ENCODE data around the gene TRMT11.
"Not testable (repeated sequence)": the region's sequence is repeated elsewhere in the genome, so short reads cannot be mapped to it uniquely, and the experiment has no call there.

TRMT11 gene

DNA sequence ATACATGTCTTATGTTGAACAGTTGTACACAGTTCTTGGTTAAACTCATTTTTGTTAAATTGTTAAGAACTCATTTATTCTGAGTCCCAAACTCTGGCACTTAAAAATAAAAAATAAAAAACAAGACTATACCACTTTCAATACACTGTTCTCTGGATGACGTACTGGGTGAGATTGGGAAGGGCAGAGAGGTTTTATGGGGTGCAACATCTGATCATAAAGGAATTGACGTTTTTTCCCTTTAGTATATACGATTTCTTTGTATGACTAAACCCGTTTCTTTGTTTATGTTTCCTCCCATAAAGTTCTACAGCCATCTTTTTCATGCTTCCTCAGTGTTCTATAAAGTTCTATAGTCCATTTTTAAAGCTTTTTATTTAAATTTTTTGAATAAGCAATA lies 69.1 kb downstream of the TRMT11 start:
- H3K4me3 ChIP-seq (ENCODE audit: insufficient read depth, low read length, poor library complexity, severe bottlenecking) = no peak overlapping the region
- no peaks in the 10 kb centered on the region for H4K20me1 ChIP-seq (ENCODE audit: low read depth, low read length)
- H3K9me2 ChIP-seq (replicated peaks; ENCODE audit: insufficient read depth, low read length) = no peaks in the 10 kb centered on the region
- no peak overlapping the region for H3K9ac ChIP-seq (ENCODE audit: low read length)
- H3K36me3 ChIP-seq (ENCODE audit: low read length) = no peaks in the 10 kb centered on the region
- H3K4me2 ChIP-seq (ENCODE audit: low read depth, low read length, poor library complexity, severe bottlenecking) = no peak overlapping the region
- H3K9me3 ChIP-seq (ENCODE audit: insufficient read depth, low read length) = no peaks in the 10 kb centered on the region
- TF ChIP-seq, protein P1, sequence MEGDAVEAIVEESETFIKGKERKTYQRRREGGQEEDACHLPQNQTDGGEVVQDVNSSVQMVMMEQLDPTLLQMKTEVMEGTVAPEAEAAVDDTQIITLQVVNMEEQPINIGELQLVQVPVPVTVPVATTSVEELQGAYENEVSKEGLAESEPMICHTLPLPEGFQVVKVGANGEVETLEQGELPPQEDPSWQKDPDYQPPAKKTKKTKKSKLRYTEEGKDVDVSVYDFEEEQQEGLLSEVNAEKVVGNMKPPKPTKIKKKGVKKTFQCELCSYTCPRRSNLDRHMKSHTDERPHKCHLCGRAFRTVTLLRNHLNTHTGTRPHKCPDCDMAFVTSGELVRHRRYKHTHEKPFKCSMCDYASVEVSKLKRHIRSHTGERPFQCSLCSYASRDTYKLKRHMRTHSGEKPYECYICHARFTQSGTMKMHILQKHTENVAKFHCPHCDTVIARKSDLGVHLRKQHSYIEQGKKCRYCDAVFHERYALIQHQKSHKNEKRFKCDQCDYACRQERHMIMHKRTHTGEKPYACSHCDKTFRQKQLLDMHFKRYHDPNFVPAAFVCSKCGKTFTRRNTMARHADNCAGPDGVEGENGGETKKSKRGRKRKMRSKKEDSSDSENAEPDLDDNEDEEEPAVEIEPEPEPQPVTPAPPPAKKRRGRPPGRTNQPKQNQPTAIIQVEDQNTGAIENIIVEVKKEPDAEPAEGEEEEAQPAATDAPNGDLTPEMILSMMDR (IDR thresholded peaks at IDR 0.05; ENCODE audit: insufficient read depth, low read length, poor library complexity, severe bottlenecking) = no peak
- no peak for TF ChIP-seq EZH2phosphoT487 (conservative IDR thresholded peaks at IDR 0.05; ENCODE audit: low read length)
- H3F3A ChIP-seq (ENCODE audit: insufficient read depth) = no peaks in the 10 kb centered on the region
- no peaks in the 10 kb centered on the region for H3K27me3 ChIP-seq (ENCODE audit: low read length)
- no peak overlapping the region for H2AFZ ChIP-seq (ENCODE audit: low read depth, low read length, severe bottlenecking)
- no peaks in the 10 kb centered on the region for H3K79me2 ChIP-seq (ENCODE audit: insufficient read depth, low read length)
- no peak overlapping the region for H3K27ac ChIP-seq (ENCODE audit: low read depth, low read length)

DNA sequence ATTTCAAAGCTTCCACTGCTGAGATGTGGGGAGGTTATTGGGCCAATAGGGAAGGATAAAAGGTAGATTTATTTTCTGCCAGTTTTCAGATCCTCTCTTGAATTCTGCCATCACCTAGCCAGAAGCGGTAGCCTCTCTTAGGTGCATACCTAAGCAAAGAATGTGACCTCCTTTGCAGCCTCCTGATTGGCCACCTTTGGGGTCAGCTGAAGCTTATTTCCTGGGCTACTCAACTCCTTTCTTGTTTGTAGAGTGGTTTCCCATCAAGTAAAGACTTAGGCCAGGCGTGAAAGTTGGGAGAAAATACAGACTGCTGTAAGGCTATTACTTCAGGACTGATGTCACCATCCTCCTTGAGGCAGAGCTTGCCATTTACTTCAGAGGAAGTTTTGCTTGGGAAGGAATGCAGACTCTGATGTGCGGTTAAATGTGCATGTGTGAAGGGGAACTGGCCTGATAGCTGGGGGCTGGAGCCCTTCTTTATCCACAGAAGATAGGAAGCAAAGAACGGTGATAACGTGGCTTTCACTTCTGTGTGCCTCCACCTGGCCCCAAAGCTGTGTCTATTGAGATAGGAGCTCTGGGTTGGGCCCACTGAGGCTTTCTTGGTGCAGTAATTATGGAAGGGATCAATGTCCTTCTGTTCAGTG lies 70.1 kb downstream of the TRMT11 start:
- no peak overlapping the region for H3K4me2 ChIP-seq (ENCODE audit: low read depth, low read length, poor library complexity, severe bottlenecking)
- TF ChIP-seq EZH2phosphoT487 (conservative IDR thresholded peaks at IDR 0.05; ENCODE audit: low read length) = no peak
- TF ChIP-seq, protein P1 (IDR thresholded peaks at IDR 0.05; ENCODE audit: insufficient read depth, low read length, poor library complexity, severe bottlenecking) = no peak
- no peak overlapping the region for H3K9ac ChIP-seq (ENCODE audit: low read length)
- no peak overlapping the region for H2AFZ ChIP-seq (ENCODE audit: low read depth, low read length, severe bottlenecking)
- no peaks in the 10 kb centered on the region for H3K36me3 ChIP-seq (ENCODE audit: low read length)
- H3K4me3 ChIP-seq (ENCODE audit: insufficient read depth, low read length, poor library complexity, severe bottlenecking) = no peak overlapping the region
- no peaks in the 10 kb centered on the region for H3K79me2 ChIP-seq (ENCODE audit: insufficient read depth, low read length)
- H3K9me3 ChIP-seq (ENCODE audit: insufficient read depth, low read length) = no peaks in the 10 kb centered on the region
- H3F3A ChIP-seq (ENCODE audit: insufficient read depth) = no peaks in the 10 kb centered on the region
- H4K20me1 ChIP-seq (ENCODE audit: low read depth, low read length) = no peaks in the 10 kb centered on the region
- H3K9me2 ChIP-seq (replicated peaks; ENCODE audit: insufficient read depth, low read length) = no peaks in the 10 kb centered on the region
- no peak overlapping the region for H3K27ac ChIP-seq (ENCODE audit: low read depth, low read length)
- H3K27me3 ChIP-seq (ENCODE audit: low read length) = no peaks in the 10 kb centered on the region

DNA sequence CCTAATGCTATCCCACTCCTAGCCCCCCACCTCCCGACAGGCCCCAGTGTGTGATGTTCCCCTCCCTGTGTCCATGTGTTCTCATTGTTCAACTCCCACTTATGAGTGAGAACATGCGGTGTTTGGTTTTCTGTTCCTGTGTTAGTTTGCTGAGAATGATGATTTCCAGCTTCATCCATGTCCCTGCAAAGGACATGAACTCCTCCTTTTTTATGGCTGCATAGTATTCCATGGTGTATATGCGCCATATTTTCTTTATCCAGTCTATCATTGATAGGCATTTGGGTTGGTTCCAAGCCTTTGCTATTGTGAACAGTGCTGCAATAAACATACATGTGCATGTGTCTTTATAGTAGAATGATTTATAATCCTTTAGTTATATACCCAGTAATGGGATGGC lies 71.7 kb downstream of the TRMT11 start:
- H2AFZ ChIP-seq (ENCODE audit: low read depth, low read length, severe bottlenecking); H3K9me2 ChIP-seq (replicated peaks; ENCODE audit: insufficient read depth, low read length); H4K20me1 ChIP-seq (ENCODE audit: low read depth, low read length); H3K4me3 ChIP-seq (ENCODE audit: insufficient read depth, low read length, poor library complexity, severe bottlenecking); H3K27me3 ChIP-seq (ENCODE audit: low read length); H3K4me2 ChIP-seq (ENCODE audit: low read depth, low read length, poor library complexity, severe bottlenecking); H3K9me3 ChIP-seq (ENCODE audit: insufficient read depth, low read length); H3K9ac ChIP-seq (ENCODE audit: low read length); H3K36me3 ChIP-seq (ENCODE audit: low read length); H3K79me2 ChIP-seq (ENCODE audit: insufficient read depth, low read length); H3K27ac ChIP-seq (ENCODE audit: low read depth, low read length); H3F3A ChIP-seq (ENCODE audit: insufficient read depth): not testable (repeated sequence)

DNA sequence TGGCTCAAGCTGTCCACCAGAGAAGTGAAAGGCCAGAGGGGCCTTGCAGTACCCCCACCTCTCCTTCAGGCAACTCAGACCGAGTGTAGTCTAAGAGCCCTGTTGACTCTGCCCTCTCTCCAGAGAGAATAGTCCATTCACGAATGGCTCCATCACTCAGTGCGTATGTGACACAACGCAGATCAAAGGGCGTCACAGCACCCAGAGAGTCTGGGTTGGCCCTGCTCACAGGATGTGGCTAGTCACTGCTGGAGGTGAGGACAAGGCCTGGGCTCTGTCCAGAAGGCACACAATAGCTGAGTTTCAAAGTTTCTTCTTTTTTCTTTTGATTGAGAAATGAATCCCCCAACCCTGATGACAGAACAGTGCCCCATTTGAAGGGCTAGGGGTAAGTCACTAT lies 74.1 kb downstream of the TRMT11 start:
- Histone ChIP-seq H3K36me3 (ENCODE audit: low read length) (no peaks in the 10 kb centered on the region), H3K79me2 (ENCODE audit: insufficient read depth, low read length) (no peaks in the 10 kb centered on the region), H3K9me3 (ENCODE audit: insufficient read depth, low read length) (no peaks in the 10 kb centered on the region), H4K20me1 (ENCODE audit: low read depth, low read length) (no peaks in the 10 kb centered on the region), H3K9me2 (replicated peaks; ENCODE audit: insufficient read depth, low read length) (no peaks in the 10 kb centered on the region), H3K27me3 (ENCODE audit: low read length) (no peaks in the 10 kb centered on the region), H3K4me2 (ENCODE audit: low read depth, low read length, poor library complexity, severe bottlenecking) (no peak overlapping the region), H3K27ac (ENCODE audit: low read depth, low read length) (no peak overlapping the region), H3K9ac (ENCODE audit: low read length) (no peak overlapping the region), H2AFZ (ENCODE audit: low read depth, low read length, severe bottlenecking) (no peak overlapping the region), H3F3A (ENCODE audit: insufficient read depth) (no peaks in the 10 kb centered on the region), H3K4me3 (ENCODE audit: insufficient read depth, low read length, poor library complexity, severe bottlenecking) (no peak overlapping the region)
- TF ChIP-seq, protein P1 (IDR thresholded peaks at IDR 0.05; ENCODE audit: insufficient read depth, low read length, poor library complexity, severe bottlenecking) = no peak
- TF ChIP-seq EZH2phosphoT487 (conservative IDR thresholded peaks at IDR 0.05; ENCODE audit: low read length) = no peak

Measured in SU-DHL-6 (cell line).